Skin of body (tissue), 2 donors: ENCODE results near the gene DHRS1. TPM values are rescaled to one million over a fixed set of nuclear protein-coding genes. Genes with fewer than 3 reads are reported as not detected.

Experiments used
- DNase-seq: peaks from one replicate; lab custom pipeline; 2025; lab: John Stamatoyannopoulos, UW
- total RNA-seq: library from RNA; depleted of rRNA; stranded (reverse); fragments of >200 nt; gene quantifications from one replicate; pipeline ENCODE4 v1.2.3, GENCODE V29; 2014

DHRS1 gene
- total RNA-seq, 1 donor from 2014 or later: 17.9 TPM

DNA sequence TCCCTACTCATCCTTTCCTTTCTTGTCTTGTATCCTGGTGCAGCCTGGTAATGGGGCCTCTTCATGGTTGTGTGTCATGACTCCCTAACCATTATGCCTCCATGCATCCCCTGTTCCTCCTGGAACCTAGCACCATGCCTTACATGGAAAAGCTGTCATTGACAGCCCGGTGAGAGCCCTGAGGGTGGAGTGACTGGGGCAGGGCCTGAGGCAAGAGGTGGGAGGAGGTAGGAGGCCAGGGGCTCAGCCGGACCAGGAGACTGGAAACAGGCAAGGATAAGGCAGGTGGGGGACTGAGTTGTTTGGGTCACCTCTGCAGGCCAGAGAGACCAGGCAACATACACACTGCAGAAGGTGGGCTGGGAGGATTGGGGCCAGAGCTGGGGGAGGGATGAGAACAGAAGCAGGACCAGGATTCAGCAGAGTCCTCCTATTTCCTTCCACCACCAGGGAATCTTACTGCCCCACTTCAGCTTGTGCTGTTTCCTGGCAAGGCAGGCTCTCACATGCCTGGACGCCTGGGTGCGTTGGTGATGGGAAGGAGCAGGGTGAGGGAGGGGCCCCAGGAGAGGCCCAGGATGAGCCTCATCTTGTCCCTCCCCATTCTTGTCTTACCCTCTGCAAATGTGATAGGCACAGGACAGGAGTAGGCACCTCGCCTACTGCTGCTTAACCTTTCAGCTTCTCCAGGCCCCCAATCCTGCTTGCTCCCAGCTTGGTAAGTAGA, 10.1 kb upstream of the DHRS1 start, which contains the start of gene LTB4R2:
LTB4R2 (plus strand) TSS at position 603 of the 727 bp plus-strand sequence. CDS start 525 bp downstream, outside the sequence.
- no peak for DNase-seq

DNA sequence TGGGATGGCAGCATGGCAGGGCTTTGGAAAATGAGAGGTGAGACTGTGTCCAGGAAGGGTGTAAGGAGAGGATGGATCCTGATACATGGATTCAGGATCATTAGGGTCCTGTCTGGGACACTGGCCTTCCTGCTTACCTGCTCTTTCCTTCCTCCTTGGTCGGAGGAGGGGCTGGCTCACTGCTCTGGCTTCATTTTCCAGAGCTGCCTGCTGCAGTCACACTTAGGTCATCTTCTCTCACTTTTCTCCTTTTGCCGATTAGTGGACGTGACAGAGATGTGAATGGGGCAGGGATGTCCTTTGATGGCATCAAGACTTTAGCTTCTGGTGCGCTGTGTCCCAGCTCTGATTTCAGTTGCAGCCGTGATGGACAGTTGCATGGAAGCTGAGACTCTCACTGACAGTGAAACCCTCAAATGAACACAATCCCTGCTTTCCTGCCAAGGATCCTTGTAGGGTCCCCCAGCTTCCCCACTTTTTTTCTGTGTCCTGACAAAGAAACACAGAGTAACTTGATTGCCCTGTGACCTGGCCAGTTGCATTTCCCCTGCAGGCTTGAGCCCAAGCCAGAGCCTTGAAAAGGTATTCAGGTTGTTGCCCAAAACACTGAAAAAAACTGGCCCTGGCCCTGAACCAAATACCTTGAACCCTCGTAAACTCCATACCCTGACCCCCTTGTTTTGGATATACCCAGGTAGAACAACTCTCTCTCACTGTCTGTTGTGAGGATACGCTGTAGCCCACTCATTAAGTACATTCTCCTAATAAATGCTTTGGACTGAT, 9.0 kb upstream of the DHRS1 start:
- DNase-seq: no peak

DNA sequence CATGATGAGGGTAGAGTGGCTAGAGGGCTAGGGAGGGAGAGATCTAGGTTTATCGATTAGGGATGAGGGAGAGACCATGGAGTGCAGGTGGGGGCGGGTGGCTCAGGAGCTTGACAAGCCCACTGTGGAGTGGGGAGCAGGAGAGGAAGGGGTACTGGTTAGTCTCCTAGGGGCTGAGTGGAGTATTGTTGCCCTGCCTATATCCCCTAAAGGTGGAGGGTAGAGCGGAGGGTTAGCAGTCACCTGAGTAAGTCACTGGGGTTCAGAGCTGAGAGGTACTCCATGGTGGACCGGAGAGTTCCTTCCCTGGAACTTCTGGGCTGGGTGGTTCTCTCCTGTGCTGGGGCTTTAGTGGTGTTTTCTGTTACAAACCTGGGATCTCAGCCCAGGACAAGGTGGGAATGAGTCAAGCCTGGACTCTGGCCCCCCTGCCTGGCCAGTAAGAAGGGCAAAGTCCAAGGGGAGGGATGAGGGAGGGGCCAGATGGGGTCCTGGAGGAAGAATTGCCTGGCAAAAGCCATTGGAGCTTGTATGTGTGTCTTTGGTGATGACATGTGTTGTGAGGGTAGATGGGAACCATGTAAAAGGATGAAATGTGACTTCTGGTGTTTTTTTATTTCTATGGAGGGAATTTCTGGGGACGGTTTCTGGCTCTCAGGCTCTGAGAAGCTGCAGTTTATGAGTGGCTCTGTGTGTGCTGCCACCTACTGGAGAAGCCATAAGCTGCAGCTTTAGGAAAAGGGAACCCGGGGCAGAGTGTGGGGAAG, 8.2 kb upstream of the DHRS1 start, which contains the start of gene CIDEB:
CIDEB (minus strand) TSS at position 403 of the 767 bp plus-strand sequence; CDS start at position 284, 119 bp downstream.
- no peak for DNase-seq

DNA sequence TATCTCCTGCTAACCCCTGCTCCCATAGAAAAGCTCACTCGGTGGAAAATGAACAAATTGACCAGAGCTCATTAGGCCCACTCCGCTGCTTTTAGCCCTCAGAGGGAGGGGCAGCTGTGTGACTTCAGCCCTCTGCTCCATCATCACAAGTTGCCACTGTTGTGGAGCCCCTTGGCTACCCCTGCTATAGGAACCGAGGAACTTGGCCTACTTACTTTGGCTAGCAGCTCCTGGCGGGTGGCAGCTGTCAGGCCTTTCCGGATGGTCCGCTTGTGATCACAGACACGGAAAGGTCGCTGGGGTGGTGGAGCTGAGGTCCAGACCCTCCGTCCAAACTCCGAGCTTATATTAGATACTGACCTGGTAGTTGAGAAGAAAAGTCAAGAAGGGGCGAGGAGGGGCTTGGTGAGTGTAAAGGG, 7.6 kb upstream of the DHRS1 start:
- no peak for DNase-seq

DNA sequence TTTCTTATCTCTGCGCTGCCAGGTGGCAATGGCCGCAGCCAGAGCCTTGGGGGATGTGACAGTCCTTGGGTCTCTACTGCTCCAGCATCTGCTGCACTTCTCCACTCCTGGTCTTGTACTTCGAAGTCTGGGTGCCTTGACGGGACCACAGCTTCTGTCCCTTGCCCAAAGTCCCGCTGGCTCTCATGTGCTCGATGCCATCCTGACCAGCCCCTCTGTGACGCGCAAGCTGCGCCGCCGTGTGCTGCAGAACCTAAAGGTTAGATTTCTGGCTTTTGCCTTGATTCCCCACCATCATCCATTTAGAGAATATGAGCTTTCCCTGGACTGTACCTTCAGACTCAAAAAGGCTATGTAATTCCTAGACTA, 4.4 kb upstream of the DHRS1 start:
- no peak for DNase-seq

DNA sequence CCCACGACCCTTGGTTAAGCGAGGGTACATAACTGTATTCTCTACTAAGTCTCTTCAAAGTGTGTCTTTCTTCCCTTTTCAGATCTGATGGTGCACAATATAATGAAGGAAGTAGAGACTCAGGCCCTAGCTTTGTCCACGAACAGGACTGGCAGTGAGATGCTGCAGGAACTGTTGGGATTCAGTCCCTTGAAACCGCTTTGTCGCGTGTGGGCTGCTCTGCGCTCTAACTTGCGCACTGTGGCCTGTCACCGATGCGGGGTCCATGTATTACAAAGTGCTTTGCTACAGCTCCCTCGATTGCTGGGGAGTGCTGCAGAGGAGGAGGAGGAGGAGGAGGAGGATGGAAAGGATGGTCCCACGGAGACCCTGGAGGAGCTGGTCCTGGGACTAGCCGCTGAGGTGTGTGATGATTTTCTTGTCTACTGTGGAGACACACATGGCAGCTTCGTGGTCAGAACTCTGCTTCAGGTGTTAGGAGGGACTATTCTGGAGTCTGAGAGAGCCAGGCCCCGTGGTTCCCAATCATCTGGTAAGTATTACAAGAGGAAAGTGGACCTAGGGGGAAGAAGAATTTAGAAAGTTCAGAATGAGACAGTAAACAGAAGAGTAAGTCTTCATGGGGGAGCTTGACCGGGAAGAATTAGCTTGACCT, 873 bp upstream of the DHRS1 start:
- no peak for DNase-seq

DNA sequence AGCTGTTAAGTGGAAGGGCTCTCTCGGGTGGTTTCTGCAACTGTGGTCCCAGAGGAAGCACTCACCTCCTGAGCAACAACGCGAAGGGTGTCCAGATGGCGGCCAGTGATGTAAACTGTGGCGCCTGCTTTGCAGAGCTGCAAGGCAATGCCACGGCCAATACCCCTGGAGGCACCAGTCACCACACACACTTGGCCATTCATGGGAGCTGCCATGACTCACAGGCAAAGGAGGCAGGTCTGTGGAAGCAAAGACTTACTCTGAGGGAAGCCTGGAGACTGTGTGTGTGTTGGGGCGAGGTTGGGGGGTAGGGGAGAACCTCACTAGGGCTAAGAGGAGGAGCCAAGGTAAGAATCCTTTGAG, 707 bp downstream of the DHRS1 start:
- DNase-seq: no peak

DNA sequence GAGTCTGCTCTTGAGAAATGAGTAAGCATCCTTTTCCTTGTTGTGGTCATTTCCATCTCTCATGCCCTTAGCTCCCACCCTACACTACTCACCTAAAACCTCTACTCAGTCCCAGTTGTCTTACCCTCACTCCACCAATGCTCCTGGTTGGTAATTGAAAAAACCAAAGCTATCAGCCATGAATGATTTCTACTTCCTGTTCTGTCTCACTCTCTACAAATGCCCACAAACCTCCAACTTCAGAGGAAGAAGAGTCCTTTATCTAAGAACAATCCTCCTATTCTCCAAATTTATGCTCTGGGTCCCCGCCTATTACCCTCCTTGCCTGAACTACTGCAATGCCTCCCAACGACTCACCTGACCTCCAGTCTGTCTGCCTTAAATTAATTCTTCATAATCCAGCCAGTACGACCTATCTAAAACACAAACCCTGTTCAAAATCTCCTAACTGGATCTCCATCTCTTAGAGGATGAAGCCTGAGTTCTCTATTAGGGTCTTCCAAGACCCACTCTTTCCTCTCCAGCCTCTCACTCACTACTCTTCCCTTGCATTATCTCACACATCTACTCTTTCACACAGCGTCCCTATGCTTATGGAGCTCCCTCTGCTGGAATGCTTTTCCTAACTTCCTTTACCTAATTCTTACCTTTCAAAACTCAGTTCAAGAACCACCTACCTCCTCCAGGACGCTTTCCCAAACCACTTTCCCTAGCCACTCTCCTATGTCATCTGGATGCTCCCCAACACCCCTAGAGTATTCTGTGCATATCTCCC, 2.2 kb downstream of the DHRS1 start:
- no peak for DNase-seq

DNA sequence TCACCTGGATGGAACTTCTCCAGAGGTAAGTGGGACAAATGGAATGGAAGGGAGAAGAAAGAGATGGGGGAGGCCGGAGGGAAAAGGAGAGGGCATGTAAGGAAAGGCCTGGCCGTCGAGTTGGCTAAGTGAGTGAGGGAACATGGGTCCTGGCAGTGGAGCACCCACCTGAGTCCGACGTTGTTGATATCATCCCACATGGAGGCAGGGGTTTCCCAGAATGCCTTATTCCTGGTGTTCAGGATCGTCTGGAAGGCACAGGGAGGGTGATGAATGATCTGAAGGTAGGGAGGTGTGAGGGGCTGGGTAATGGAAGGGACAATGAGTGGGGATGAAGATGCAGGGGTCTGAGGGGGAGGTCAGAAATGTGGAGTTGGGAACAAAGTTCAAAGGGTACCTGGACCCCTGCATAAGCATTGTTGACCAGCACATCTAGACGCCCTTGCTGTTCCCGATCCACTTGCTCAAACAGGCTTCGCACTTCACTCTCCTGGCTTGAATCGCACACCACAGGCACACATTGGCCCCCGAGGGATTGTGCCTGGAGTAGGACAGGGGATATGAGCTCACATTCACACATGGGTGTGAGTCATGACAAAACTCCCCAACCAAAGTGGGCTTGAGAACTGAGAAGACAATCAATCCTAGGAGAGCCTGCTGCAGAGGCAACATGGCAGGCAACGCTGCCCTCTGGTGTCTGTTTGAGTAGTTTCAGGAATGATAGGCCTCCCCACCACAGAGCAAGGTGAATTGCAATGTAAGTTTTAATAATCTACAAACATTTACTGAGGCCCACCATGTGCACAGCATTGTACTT, 3.0 kb downstream of the DHRS1 start:
- DNase-seq: peak; percentile 60

DNA sequence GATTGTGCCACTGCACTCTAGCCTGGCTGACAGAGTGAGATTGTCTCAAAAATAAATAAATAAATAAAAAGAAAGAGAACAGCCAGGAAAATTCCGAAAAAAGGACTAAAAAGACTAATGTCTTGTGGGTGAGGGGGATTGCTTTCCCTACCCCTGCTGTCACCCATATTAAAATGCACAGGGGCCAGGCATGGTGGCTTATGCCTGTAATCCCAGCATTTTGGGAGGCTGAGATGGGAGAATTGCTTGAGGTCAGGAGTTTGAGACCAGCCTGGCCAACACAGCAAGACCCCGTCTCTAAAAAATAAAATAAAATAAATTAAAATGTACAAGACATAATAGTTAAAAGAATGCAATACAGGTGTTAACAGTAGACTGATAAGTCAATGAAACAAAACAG, 6.1 kb downstream of the DHRS1 start:
- no peak for DNase-seq

DNA sequence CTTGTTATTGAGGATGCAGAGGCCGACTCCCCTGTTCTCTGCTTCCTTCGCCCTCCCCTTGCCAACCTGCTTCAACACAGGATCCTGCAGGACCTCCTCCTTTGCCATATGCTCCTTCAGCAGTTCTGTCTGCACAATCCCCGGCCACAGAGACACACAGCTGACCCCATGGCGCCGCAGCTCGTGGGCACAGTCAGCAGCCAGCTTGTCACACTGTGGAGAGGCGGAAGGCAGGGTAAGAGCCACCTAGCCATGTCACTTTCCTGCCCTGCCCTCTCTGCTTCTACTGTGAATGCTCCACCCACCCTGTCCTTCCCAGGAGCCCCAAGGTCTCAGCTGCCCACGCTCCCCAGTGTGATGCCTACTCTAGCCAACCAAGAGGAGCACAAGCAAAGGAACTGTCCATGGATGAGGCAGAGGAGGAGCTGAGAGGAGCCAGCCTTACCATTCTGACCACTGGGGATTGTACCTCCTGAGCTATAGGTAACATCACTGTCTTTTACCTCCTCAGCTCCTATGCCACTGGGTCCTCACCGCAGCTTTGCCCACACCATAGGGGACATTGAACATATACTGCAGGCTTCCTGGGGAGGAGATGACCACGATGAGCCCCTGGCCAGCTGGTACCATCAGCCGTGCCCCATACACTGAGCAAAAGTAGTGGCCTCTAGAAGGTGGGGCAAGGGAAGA, 7.3 kb downstream of the DHRS1 start:
- no peak for DNase-seq

DNA sequence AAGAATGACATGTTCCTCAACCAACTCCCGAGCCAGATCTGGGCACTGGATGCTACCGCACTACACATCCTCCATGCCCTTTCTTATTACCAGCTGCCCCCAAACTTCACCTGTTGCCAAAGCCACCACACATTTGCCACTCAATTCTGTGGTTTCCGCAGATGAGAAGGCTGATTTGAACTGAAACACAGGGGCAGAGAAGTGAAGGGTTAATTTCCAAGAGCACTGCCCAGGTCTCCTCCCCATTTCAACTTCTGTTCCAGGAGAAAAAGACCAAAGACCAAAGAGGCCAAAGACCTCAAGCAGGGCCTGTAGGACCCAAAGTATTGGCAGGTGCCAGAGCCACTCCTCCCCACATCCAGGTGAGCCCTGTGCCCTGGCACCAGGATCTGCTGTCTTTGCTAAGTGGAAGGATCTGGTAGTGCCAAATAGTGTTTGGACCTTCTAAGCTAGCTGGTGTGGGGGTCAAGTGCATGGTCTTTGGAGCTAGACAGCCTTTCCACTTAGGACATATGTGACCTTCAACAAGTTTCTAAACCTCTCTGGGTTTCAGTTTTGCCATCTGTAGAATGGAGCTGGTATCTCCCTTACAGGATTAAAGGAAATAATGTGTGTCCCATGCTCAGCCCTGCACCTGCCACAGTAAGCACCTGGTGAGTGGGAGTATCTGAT, 8.0 kb downstream of the DHRS1 start:
- DNase-seq: no peak

DNA sequence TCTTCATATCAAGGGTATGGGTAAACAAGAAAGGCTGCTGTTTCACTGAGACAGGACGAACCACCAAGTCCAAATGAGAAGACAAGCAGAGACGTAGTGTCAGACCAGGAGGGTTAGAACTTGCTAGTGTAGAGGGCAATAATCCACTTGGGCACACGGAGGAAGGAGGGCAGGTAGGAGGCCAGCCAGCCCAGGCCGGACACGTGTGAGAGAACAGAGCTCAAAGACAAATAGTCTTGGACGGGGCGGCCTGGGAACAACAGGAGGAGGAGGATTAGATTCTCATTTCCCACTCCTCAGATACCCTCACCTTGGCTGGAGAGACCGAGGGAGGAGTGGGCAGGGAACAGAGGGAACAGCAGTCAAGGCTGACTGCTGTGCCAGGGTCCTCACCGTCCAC, 8.8 kb downstream of the DHRS1 start:
- no peak for DNase-seq

DNA sequence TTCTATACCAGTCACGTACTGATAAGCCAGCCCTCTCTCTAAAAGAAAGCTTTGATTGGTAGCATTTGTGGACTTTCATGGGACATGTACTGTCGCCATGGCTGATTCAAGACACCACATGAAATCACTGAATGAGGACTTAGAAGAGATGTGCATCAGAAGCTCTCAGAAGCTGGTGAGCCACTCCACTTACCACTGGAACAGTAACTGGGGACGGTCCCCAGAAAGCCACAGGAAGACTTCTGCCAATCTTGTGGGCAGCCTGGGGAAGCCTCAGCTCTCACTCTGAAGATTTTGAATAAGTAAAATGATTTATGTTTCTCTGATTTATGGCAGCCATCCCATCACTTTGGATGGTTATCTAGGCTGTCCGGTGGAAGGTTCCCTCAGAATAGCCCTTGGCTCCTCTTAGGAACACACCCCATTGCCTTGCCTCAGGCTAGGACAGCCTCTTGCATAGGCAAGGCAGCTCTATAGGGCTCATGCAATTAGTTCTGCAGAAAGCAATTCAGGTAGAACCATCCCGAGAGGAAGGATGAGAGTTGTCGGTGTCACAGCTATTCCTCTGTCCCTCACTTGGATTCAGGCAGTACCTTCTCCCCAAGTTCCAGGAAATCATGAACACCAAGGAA, 9.8 kb downstream of the DHRS1 start:
- no peak for DNase-seq

DNA sequence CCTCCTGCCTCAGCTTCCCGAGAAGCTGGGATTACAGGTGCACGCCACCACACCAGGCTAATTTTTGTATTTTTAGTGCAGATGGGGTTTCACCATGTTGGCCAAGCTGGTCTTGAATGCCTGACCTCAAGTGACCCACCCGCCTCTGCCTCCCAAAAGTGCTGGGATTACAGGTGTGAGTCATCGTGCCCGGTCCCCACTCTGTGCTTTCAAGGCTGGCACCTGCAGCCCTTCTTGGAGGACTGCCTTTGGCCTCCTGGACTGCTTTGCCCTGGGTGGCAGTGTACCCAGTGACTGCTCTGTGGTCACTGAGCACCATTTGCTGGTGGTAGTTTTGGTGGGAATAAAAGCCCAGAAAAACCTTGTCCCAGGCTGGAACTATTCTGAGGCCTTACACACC, 12.6 kb downstream of the DHRS1 start:
- no peak for DNase-seq

DNA sequence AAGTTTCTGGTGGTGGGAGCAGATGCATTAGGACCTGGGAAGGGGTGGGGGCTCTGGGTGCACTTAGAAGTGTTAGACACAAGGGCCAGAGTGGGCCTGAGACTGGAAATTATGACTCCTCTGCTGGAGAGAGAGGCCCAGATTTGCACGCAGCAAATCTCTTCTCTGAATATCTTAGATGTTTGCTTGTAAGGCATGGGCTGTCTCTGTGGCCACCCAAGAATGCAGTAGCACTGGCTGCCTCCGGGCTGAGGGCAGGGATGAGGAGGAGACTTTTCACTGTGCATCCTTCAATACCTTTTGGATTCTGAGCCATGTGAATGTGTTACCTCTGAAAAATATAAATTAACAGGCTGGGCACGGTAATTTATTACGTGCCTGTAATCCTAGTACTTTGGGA, 14.2 kb downstream of the DHRS1 start:
- DNase-seq: no peak

DNA sequence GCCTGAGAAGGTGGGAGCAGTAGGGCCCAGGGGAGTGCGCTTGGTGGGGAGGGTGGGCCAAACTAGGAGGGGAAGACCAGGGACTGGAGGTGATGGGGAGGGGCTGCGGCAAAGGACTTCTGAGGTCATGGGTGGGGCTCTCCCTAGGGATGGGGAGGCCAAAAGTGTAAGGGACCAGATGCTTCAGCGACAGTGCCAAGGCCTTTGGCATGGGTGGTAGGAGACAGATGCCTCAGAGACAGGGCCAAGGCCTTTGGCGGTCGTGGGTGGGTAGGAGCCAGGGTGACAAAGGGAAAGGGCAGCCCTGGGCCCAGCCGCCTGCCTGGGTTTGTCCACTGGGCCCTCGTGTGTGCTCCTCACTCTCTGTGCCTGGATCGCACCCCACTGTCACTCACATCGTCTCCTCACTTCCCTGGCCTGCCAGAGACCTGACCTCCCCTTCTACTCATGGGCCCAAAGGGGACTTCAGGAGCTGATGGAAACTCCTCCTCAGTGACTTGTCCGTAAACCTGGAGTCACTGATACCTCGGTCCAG, 15.0 kb downstream of the DHRS1 start:
- DNase-seq: no peak
